IMR-90 (cell line): ENCODE data around the gene RNF224. TPM values are rescaled to one million over a fixed set of nuclear protein-coding genes. Genes with fewer than 3 reads are reported as not detected.
A peak's percentile ranks its signal among the peaks of the same experiment; 100 is the strongest.

Source experiments
- ATAC-seq: fragments of 200-7000 bp; cut with Tn5 transposase; 2 replicates; pipeline ENCODE4 v1.9.1; 2020; ENCODE audit warnings: low read depth, mild to moderate bottlenecking, moderate library complexity
- BruUV-seq: library from RNA; stranded (reverse); fragments of 400-500 nt; replicated peaks from 2 replicates; lab custom pipeline; 2021; lab: Mats Ljungman, UMichigan
- CTCF ChIA-PET: fragments of 300-600 bp; formaldehyde crosslinking; extraction: SDS; loops from one replicate; lab custom pipeline; 2021; ENCODE audit warnings: antibody characterized with exemption; lab: Yijun Ruan, JAX
- POLR2A ChIA-PET: fragments of 300-600 bp; sonication (Branson Sonifier 250); formaldehyde crosslinking; loops from one replicate; lab custom pipeline; 2022; ENCODE audit warnings: antibody characterized with exemption; ENCODE audit not compliant: unreplicated experiment; lab: Charles Lee
- DNase-seq: peaks from one replicate; pipeline ENCODE4 v3.0.0; 2013
- H2AFZ ChIP-seq: replicated peaks from 2 replicates; pipeline ENCODE3; 2013; ENCODE audit warnings: low read length, mild to moderate bottlenecking; ENCODE audit not compliant: poor library complexity
- H2AK5ac ChIP-seq: 2 replicates; pipeline ENCODE4 v1.6.1; 2013; ENCODE audit warnings: low read depth, low read length, inconsistent platforms
- H2AK9ac ChIP-seq: replicated peaks from 2 replicates; pipeline ENCODE3; 2013; ENCODE audit warnings: mild to moderate bottlenecking, low read depth, low read length, moderate library complexity; ENCODE audit not compliant: poor library complexity
- H2BK120ac ChIP-seq: 2 replicates; pipeline ENCODE4 v1.6.1; 2013; ENCODE audit warnings: low read depth, low read length, inconsistent platforms
- H2BK15ac ChIP-seq: 3 replicates; pipeline ENCODE4 v1.6.1; 2013; ENCODE audit warnings: low read depth, low read length, inconsistent platforms
- H2BK20ac ChIP-seq: 2 replicates; pipeline ENCODE4 v1.6.1; 2013; ENCODE audit warnings: low read depth, mild to moderate bottlenecking, inconsistent platforms, low read length, moderate library complexity
- H2BK5ac ChIP-seq: 2 replicates; pipeline ENCODE4 v1.6.1; 2013; ENCODE audit warnings: mild to moderate bottlenecking, low read depth, low read length, inconsistent platforms; ENCODE audit not compliant: poor library complexity, severe bottlenecking
- H3K14ac ChIP-seq: replicated peaks from 2 replicates; pipeline ENCODE4 v1.6.1; 2013; ENCODE audit warnings: low read depth, low read length, inconsistent platforms
- H3K18ac ChIP-seq: 2 replicates; pipeline ENCODE4 v1.6.1; 2013; ENCODE audit warnings: low read depth, low read length, control low read depth
- H3K23ac ChIP-seq: 2 replicates; pipeline ENCODE4 v1.6.1; 2013; ENCODE audit warnings: low read depth, low read length, inconsistent platforms
- H3K27ac ChIP-seq: 2 replicates; pipeline ENCODE4 v1.5.1; 2013; ENCODE audit warnings: mild to moderate bottlenecking, control low read depth, low read length; ENCODE audit not compliant: insufficient read depth
- H3K27me3 ChIP-seq: 2 replicates; pipeline ENCODE4 v1.6.1; 2013; ENCODE audit warnings: low read length; ENCODE audit not compliant: control insufficient read depth, insufficient read depth
- H3K36me3 ChIP-seq: 2 replicates; pipeline ENCODE4 v1.6.1; 2013; ENCODE audit warnings: low read length, mixed read lengths; ENCODE audit not compliant: control insufficient read depth, insufficient read depth
- H3K4ac ChIP-seq: 2 replicates; pipeline ENCODE4 v1.6.1; 2013; ENCODE audit warnings: low read depth, low read length, inconsistent platforms
- H3K4me1 ChIP-seq: 2 replicates; pipeline ENCODE4 v1.6.1; 2013; ENCODE audit warnings: low read length, mixed read lengths; ENCODE audit not compliant: control insufficient read depth, insufficient read depth
- H3K4me2 ChIP-seq: 2 replicates; pipeline ENCODE4 v1.6.1; 2013; ENCODE audit warnings: low read depth, mild to moderate bottlenecking, control low read depth, low read length, moderate library complexity
- H3K4me3 ChIP-seq: 2 replicates; pipeline ENCODE4 v1.5.1; 2013; ENCODE audit warnings: low read depth, mild to moderate bottlenecking, control low read depth, low read length, moderate library complexity; ENCODE audit not compliant: insufficient read depth
- H3K56ac ChIP-seq: 2 replicates; pipeline ENCODE4 v1.6.1; 2013; ENCODE audit warnings: low read length, inconsistent platforms; ENCODE audit not compliant: insufficient read depth; ENCODE audit errors: extremely low read depth
- H3K79me1 ChIP-seq, 2 experiments: 2 replicates each; pipeline ENCODE4 v1.6.1; 2013; ENCODE audit warnings: low read length in 2 of 2, inconsistent platforms in 1 of 2, low read depth in 1 of 2
- H3K9ac ChIP-seq: 2 replicates; pipeline ENCODE4 v1.6.1; 2013; ENCODE audit warnings: low read depth, low read length, control low read depth
- H3K9me1 ChIP-seq: 2 replicates; pipeline ENCODE4 v1.6.1; 2013; ENCODE audit warnings: low read length, inconsistent platforms; ENCODE audit not compliant: insufficient read depth
- H3K9me3 ChIP-seq: 2 replicates; pipeline ENCODE4 v1.6.1; 2013; ENCODE audit warnings: low read length; ENCODE audit not compliant: control insufficient read depth, insufficient read depth
- H4K20me1 ChIP-seq: 2 replicates; pipeline ENCODE4 v1.6.1; 2013; ENCODE audit warnings: low read length, inconsistent platforms; ENCODE audit not compliant: insufficient read depth
- H4K5ac ChIP-seq: 2 replicates; pipeline ENCODE4 v1.6.1; 2013; ENCODE audit warnings: mild to moderate bottlenecking, low read depth, low read length, control low read depth
- H4K8ac ChIP-seq, 2 experiments: 2 replicates each; pipeline ENCODE4 v1.6.1; 2013; ENCODE audit warnings: low read depth in 2 of 2, low read length in 2 of 2, control low read depth in 1 of 2, inconsistent platforms in 1 of 2
- H4K91ac ChIP-seq: 2 replicates; pipeline ENCODE4 v1.6.1; 2013; ENCODE audit warnings: low read depth, low read length, inconsistent platforms; ENCODE audit not compliant: insufficient read depth
- BHLHE40 ChIP-seq: fragments of 150-350 bp; IDR thresholded peaks from 2 replicates; pipeline ENCODE4 v1.6.1; 2016; ENCODE audit warnings: mild to moderate bottlenecking, low read depth, low read length
- CEBPB ChIP-seq: IDR thresholded peaks from 2 replicates; pipeline ENCODE4 v1.6.1; 2012; ENCODE audit warnings: low read depth, low read length, improper control_type of control experiment
- CHD1 ChIP-seq: IDR thresholded peaks from 2 replicates; pipeline ENCODE4 v1.6.1; 2012; ENCODE audit warnings: low read depth, low read length, improper control_type of control experiment
- FOS ChIP-seq: fragments of 150-350 bp; IDR thresholded peaks from 2 replicates; pipeline ENCODE4 v1.6.1; 2016; ENCODE audit warnings: low read depth, low read length
- MAFK ChIP-seq: IDR thresholded peaks from 2 replicates; pipeline ENCODE4 v1.6.1; 2012; ENCODE audit warnings: low read depth, low read length, improper control_type of control experiment
- MAZ ChIP-seq: IDR thresholded peaks from 2 replicates; pipeline ENCODE4 v1.6.1; 2012; ENCODE audit warnings: low read depth, mild to moderate bottlenecking, low read length, improper control_type of control experiment, moderate library complexity, borderline replicate concordance
- MXI1 ChIP-seq: IDR thresholded peaks from 2 replicates; pipeline ENCODE4 v1.6.1; 2012; ENCODE audit warnings: low read depth, mild to moderate bottlenecking, low read length, moderate library complexity, borderline replicate concordance
- NFE2L2 ChIP-seq: fragments of 150-350 bp; IDR thresholded peaks from 2 replicates; pipeline ENCODE4 v1.6.1; 2016; ENCODE audit warnings: low read depth, mild to moderate bottlenecking, low read length
- POLR2A ChIP-seq: IDR thresholded peaks from 2 replicates; pipeline ENCODE4 v1.6.1; 2012; ENCODE audit warnings: mild to moderate bottlenecking, low read depth, low read length
- RAD21 ChIP-seq: IDR thresholded peaks from 2 replicates; pipeline ENCODE4 v1.6.1; 2012; ENCODE audit warnings: low read length, improper control_type of control experiment
- RCOR1 ChIP-seq: IDR thresholded peaks from 2 replicates; pipeline ENCODE4 v1.6.1; 2012; ENCODE audit warnings: mild to moderate bottlenecking, low read length, improper control_type of control experiment; ENCODE audit not compliant: insufficient replicate concordance
- RFX5 ChIP-seq: IDR thresholded peaks from 2 replicates; pipeline ENCODE4 v1.8.0; 2012; ENCODE audit warnings: low read depth, mild to moderate bottlenecking, low read length, moderate library complexity
- SMC3 ChIP-seq: fragments of 150-350 bp; IDR thresholded peaks from 2 replicates; pipeline ENCODE4 v1.6.1; 2016; ENCODE audit warnings: low read depth, mild to moderate bottlenecking, antibody characterized with exemption, low read length, moderate library complexity
- WGBS, 2 experiments: methylation state at CpG; one replicate each; pipeline versions ENCODE4 v1.1.5 to v1.1.7; 2013; ENCODE audit warnings: missing lambda C conversion rate in 2 of 2; ENCODE audit not compliant: insufficient read length in 1 of 2; ENCODE audit errors: extremely low coverage in 2 of 2; 5-methylcytosine and 5-hydroxymethylcytosine counted together
- dilution Hi-C: fragments of 300-500 bp; cut with HindIII; formaldehyde crosslinking; loops from one replicate; pipeline ENCODE4 v1.14.3; 2018; ENCODE audit warnings: low sequenced_read_pairs; ENCODE audit not compliant: unreplicated experiment
- in situ Hi-C: fragments of 300-500 bp; cut with MboI; formaldehyde crosslinking; loops from 3 replicates; pipeline ENCODE4 v1.14.3; 2019; ENCODE audit warnings: low sequenced_read_pairs, inconsistent platforms, mixed read lengths
- intact Hi-C: fragments of 100-400 bp; cut with micrococcal nuclease; formaldehyde crosslinking; loops from 2 replicates; pipeline ENCODE4 v1.10.0; 2022
- polyA plus RNA-seq, 3 experiments: library from polyadenylated mRNA; depleted of rRNA; stranded (reverse); fragments of >200 nt; gene quantifications; 2 replicates each; pipeline ENCODE4 v1.2.3, GENCODE V29; 2012; ENCODE audit warnings: low replicate concordance in 1 of 3
- total RNA-seq: library from RNA; depleted of rRNA; stranded (reverse); fragments of >200 nt; gene quantifications from 2 replicates; pipeline ENCODE4 v1.2.3, GENCODE V29; 2012
- TF ChIP-seq, protein P1 (sequence below): conservative IDR thresholded peaks from 2 replicates; pipeline ENCODE4 v1.5.1; 2012; ENCODE audit warnings: mild to moderate bottlenecking, low read depth, low read length, improper control_type of control experiment
- TF ChIP-seq, protein P2 (sequence below): fragments of 150-350 bp; IDR thresholded peaks from 2 replicates; pipeline ENCODE4 v1.6.1; 2016; ENCODE audit warnings: low read depth, mild to moderate bottlenecking, low read length, moderate library complexity, borderline replicate concordance
- TF ChIP-seq, protein P3 (sequence below): fragments of 150-350 bp; IDR thresholded peaks from 2 replicates; pipeline ENCODE4 v1.6.1; 2017; ENCODE audit warnings: mild to moderate bottlenecking, antibody characterized with exemption, low read length, low read depth

Gene RNF224
- total and polyA plus RNA-seq, 2 of the 4 experiments (the other 2 are of a cell fraction) = not detected

DNA sequence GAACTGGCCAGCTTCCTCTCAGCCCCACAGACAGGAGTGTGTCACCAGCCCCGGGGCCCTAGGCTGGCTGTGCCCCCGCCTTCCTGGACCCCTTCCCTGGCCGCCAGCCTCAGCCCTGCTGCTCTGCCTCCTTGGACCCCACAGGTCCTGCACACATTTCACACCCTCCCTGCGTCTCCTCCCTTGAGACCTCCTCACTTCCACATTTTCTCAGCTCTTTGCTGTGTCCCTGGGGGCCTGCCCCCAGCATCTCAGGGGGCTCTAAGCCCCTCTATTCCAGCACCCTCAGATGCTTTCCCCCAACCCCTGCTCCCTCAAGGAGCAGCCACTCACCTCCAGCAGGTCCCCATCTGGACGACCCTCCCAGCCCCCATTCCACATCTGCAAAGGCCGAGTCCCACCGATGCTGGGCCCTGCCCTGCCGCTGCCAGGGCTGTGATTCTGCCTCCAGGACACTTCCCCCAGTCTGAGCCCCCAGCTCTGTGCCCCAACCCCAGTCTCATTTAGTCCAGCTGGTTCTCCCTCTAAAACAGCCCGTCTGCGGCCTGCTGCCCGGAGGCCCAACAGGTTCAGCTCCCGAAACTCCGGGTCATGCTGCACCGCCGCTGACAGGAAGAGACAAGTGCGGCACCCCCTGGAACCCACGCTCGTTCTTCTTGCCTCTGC lies 7.6 kb downstream of the RNF224 start:
- Histone ChIP-seq H2BK5ac (no peak overlapping the region), H3K56ac (no peak overlapping the region), H3K14ac (no peak overlapping the region), H4K91ac (no peak overlapping the region), H3K23ac (no peak overlapping the region), H2BK120ac (no peak overlapping the region), H3K27me3 (0 out of 2 replicates have a peak, but pooled peaks cover 1% of the 10 kb centered on the region), H3K4me1 (peaks cover 5% of the 10 kb centered on the region; the same call in 1 of the 2 replicates), H2AK5ac (no peak overlapping the region), H3K9me3 (no peaks in the 10 kb centered on the region), H2BK20ac (no peak overlapping the region), H3K4me2 (no peak overlapping the region), H3K36me3 (no peaks in the 10 kb centered on the region), H4K20me1 (peaks cover 6% of the 10 kb centered on the region; the same call in 1 of the 2 replicates), H3K27ac (no peak overlapping the region), H3K79me1 (peaks cover 8 to 27% of the 10 kb centered on the region in 2 experiments; a peak in 3 of 4 replicates), H3K9me1 (no peaks in the 10 kb centered on the region), H2BK15ac (no peak overlapping the region), H2AFZ (peak overlapping the region; percentile 56), H3K9ac (no peak overlapping the region), H3K4me3 (no peak overlapping the region), H4K8ac (no peak overlapping the region), H3K18ac (no peak overlapping the region), H3K4ac (no peak overlapping the region), H2AK9ac (peak overlapping the region; percentile 50), H4K5ac (no peak overlapping the region)
- DNase-seq (no peak), ATAC-seq (no peak)
- dilution Hi-C loops (no loop called here), in situ Hi-C loops (no loop called here), intact Hi-C loops (no loop called here)
- CTCF ChIA-PET = no interaction called here
- no TSS peak for BruUV-seq
- 84% methylated on average over 12 of the region's 18 CpGs; no CpG with 5 or more reads in 1 of the 2 experiments for WGBS, 2 experiments
- POLR2A ChIA-PET = no interaction called here
- TF ChIP-seq, protein P1, sequence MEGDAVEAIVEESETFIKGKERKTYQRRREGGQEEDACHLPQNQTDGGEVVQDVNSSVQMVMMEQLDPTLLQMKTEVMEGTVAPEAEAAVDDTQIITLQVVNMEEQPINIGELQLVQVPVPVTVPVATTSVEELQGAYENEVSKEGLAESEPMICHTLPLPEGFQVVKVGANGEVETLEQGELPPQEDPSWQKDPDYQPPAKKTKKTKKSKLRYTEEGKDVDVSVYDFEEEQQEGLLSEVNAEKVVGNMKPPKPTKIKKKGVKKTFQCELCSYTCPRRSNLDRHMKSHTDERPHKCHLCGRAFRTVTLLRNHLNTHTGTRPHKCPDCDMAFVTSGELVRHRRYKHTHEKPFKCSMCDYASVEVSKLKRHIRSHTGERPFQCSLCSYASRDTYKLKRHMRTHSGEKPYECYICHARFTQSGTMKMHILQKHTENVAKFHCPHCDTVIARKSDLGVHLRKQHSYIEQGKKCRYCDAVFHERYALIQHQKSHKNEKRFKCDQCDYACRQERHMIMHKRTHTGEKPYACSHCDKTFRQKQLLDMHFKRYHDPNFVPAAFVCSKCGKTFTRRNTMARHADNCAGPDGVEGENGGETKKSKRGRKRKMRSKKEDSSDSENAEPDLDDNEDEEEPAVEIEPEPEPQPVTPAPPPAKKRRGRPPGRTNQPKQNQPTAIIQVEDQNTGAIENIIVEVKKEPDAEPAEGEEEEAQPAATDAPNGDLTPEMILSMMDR = no peak
- TF ChIP-seq MAFK (no peak), MAZ (no peak), FOS (no peak), NFE2L2 (no peak), RAD21 (no peak), SMC3 (no peak), CHD1 (no peak), POLR2A (no peak), MXI1 (no peak), CEBPB (no peak), RFX5 (no peak), BHLHE40 (no peak), RCOR1 (no peak)
- TF ChIP-seq, protein P2, sequence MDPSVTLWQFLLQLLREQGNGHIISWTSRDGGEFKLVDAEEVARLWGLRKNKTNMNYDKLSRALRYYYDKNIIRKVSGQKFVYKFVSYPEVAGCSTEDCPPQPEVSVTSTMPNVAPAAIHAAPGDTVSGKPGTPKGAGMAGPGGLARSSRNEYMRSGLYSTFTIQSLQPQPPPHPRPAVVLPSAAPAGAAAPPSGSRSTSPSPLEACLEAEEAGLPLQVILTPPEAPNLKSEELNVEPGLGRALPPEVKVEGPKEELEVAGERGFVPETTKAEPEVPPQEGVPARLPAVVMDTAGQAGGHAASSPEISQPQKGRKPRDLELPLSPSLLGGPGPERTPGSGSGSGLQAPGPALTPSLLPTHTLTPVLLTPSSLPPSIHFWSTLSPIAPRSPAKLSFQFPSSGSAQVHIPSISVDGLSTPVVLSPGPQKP = no peak
- TF ChIP-seq, protein P3, sequence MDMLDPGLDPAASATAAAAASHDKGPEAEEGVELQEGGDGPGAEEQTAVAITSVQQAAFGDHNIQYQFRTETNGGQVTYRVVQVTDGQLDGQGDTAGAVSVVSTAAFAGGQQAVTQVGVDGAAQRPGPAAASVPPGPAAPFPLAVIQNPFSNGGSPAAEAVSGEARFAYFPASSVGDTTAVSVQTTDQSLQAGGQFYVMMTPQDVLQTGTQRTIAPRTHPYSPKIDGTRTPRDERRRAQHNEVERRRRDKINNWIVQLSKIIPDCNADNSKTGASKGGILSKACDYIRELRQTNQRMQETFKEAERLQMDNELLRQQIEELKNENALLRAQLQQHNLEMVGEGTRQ = no peak
